NT2/D1 (cell line): ENCODE results near the gene STAT2.
"Not testable (repeated sequence)": the region's sequence is repeated elsewhere in the genome, so short reads cannot be mapped to it uniquely, and the experiment has no call there.

ENCODE experiments used
- DNase-seq: peaks from one replicate; pipeline ENCODE4 v3.0.0-alpha.2; 2011; ENCODE audit warnings: low read depth, low spot score
- H3K27me3 ChIP-seq: 2 replicates; pipeline ENCODE4 v1.6.0; 2011; ENCODE audit warnings: mild to moderate bottlenecking; ENCODE audit not compliant: insufficient read length, insufficient read depth
- H3K36me3 ChIP-seq: 2 replicates; pipeline ENCODE4 v1.6.1; 2011; ENCODE audit warnings: mild to moderate bottlenecking, low read length, mixed read lengths; ENCODE audit not compliant: insufficient read depth, insufficient read length
- H3K4me1 ChIP-seq: 2 replicates; pipeline ENCODE4 v1.5.1; 2011; ENCODE audit not compliant: insufficient read depth, insufficient read length
- H3K4me3 ChIP-seq: 2 replicates; pipeline ENCODE4 v1.5.1; 2011; ENCODE audit warnings: low read depth; ENCODE audit not compliant: insufficient read length
- H3K9ac ChIP-seq: 2 replicates; pipeline ENCODE4 v1.6.0; 2011; ENCODE audit warnings: low read depth; ENCODE audit not compliant: insufficient read length
- H3K9me3 ChIP-seq: 2 replicates; pipeline ENCODE4 v1.5.1; 2011; ENCODE audit warnings: mild to moderate bottlenecking, low read length; ENCODE audit not compliant: insufficient read depth
- SUZ12 ChIP-seq: IDR thresholded peaks from 2 replicates; pipeline ENCODE4 v1.6.1; 2011; ENCODE audit not compliant: insufficient read length, insufficient read depth; ENCODE audit errors: extremely low read depth
- YY1 ChIP-seq: IDR thresholded peaks from 2 replicates; pipeline ENCODE4 v1.6.1; 2011; ENCODE audit not compliant: insufficient read length, insufficient read depth
- ZNF274 ChIP-seq: IDR thresholded peaks from 2 replicates; pipeline ENCODE4 v1.6.1; 2011; ENCODE audit warnings: mild to moderate bottlenecking, low read depth, low read length

Gene STAT2

GRCh38 chr12:56359851-56360767 lies at the start of gene STAT2:
Gene STAT2, minus strand, starts transcription at chr12:56360107. Its CDS starts 3,536 bp downstream, at chr12:56356571.
- peak; percentile 99 for DNase-seq
- peak within 1 kb of the TSS; percentile 87 for H3K4me3 ChIP-seq
- peaks cover 5% of the 10 kb centered on the region for H3K27me3 ChIP-seq
- peaks cover 16% of the 10 kb centered on the region for H3K36me3 ChIP-seq
- peaks cover 2% of the 10 kb centered on the region for H3K4me1 ChIP-seq
- H3K9ac ChIP-seq = peak within 1 kb of the TSS; percentile 93
- peak; percentile 13 for TF ChIP-seq YY1
- TF ChIP-seq ZNF274 = no peak
- H3K9me3 ChIP-seq = no peaks in the 10 kb centered on the region

GRCh38 chr12:56408799-56409417 lies 49.0 kb upstream of the STAT2 start:
- Histone ChIP-seq H3K27me3 (no peaks in the 10 kb centered on the region), H3K36me3 (peaks cover 16% of the 10 kb centered on the region), H3K4me1 (no peaks in the 10 kb centered on the region), H3K9ac (no peak overlapping the region), H3K4me3 (no peak overlapping the region), H3K9me3 (peaks cover 4% of the 10 kb centered on the region; the same call in 1 of the 2 replicates)
- DNase-seq = no peak
- no peak for TF ChIP-seq SUZ12

- not testable (repeated sequence) for H3K36me3 ChIP-seq, H3K9ac ChIP-seq, H3K27me3 ChIP-seq, DNase-seq, H3K4me1 ChIP-seq, H3K9me3 ChIP-seq, H3K4me3 ChIP-seq
These were observed 44.3 kb upstream of the STAT2 start for GRCh38 chr12:56404227-56404626.

GRCh38 chr12:56401612-56402011 lies 41.7 kb upstream of the STAT2 start:
- peaks cover 33% of the 10 kb centered on the region for H3K9me3 ChIP-seq
- H3K9ac ChIP-seq, DNase-seq, H3K4me1 ChIP-seq, H3K27me3 ChIP-seq, H3K36me3 ChIP-seq, H3K4me3 ChIP-seq: not testable (repeated sequence)

- H3K36me3 ChIP-seq, H3K9ac ChIP-seq, H3K27me3 ChIP-seq, DNase-seq, H3K4me3 ChIP-seq, H3K4me1 ChIP-seq: not testable (repeated sequence)
- peaks cover 35% of the 10 kb centered on the region for H3K9me3 ChIP-seq
These were observed 41.2 kb upstream of the STAT2 start for GRCh38 chr12:56401125-56401524.

GRCh38 chr12:56399466-56399865 lies 39.6 kb upstream of the STAT2 start:
- H3K4me1 ChIP-seq, H3K27me3 ChIP-seq, H3K9ac ChIP-seq, H3K4me3 ChIP-seq, DNase-seq, H3K36me3 ChIP-seq: not testable (repeated sequence)
- H3K9me3 ChIP-seq = peaks cover 35% of the 10 kb centered on the region

GRCh38 chr12:56398324-56398723 lies 38.4 kb upstream of the STAT2 start:
- no peaks in the 10 kb centered on the region for H3K36me3 ChIP-seq
- no peak for DNase-seq
- H3K9ac ChIP-seq = no peak overlapping the region
- no peaks in the 10 kb centered on the region for H3K27me3 ChIP-seq
- no peak overlapping the region for H3K4me3 ChIP-seq
- TF ChIP-seq ZNF274 (no peak), SUZ12 (no peak), YY1 (no peak)
- peaks cover 35% of the 10 kb centered on the region for H3K9me3 ChIP-seq
- no peaks in the 10 kb centered on the region for H3K4me1 ChIP-seq

GRCh38 chr12:56392331-56392730 lies 32.4 kb upstream of the STAT2 start:
- no peaks in the 10 kb centered on the region for H3K27me3 ChIP-seq
- no peak overlapping the region for H3K9ac ChIP-seq
- H3K9me3 ChIP-seq = peaks cover 13% of the 10 kb centered on the region; the same call in 1 of the 2 replicates
- no peaks in the 10 kb centered on the region for H3K36me3 ChIP-seq
- no peak overlapping the region for H3K4me3 ChIP-seq
- no peak for DNase-seq
- TF ChIP-seq ZNF274 = no peak
- TF ChIP-seq YY1 = no peak
- no peak for TF ChIP-seq SUZ12
- no peaks in the 10 kb centered on the region for H3K4me1 ChIP-seq
